Activated CD8-positive, alpha-beta memory T cell treated with anti-CD3 and anti-CD28 coated beads for 36 hours (primary cell): Measurements from ENCODE around the gene MED13L. TPM values are rescaled to one million over a fixed set of nuclear protein-coding genes. Genes with fewer than 3 reads are reported as not detected.

ENCODE experiments used
- CTCF ChIA-PET: fragments of 350-600 bp; sonication (Branson Sonifier 250); formaldehyde crosslinking; loops from one replicate; lab custom pipeline; 2021; ENCODE audit warnings: antibody characterized with exemption; lab: Charles Lee
- POLR2A ChIA-PET: fragments of 350-600 bp; sonication (Branson Sonifier 250); formaldehyde crosslinking; loops from one replicate; lab custom pipeline; 2021; ENCODE audit warnings: antibody characterized with exemption; lab: Charles Lee
- total RNA-seq, 2 experiments: library from RNA; stranded (reverse); gene quantifications; one replicate each; pipeline ENCODE4 v1.2.3, GENCODE V29; 2021

MED13L gene
- total RNA-seq, 2 experiments from 2014 or later = 39.4 to 42.8 TPM

GRCh38 chr12:116174006-116174405, 103.5 kb downstream of the MED13L start:
- ChIA-PET CTCF (no interaction called here), POLR2A (no interaction called here)

- ChIA-PET CTCF (interaction anchor here (0.8 kb wide), 1 partner anchor 19 kb away, joined by 3 read pairs; no protein-coding TSS in a partner anchor), POLR2A (no interaction called here)
These were observed 105.2 kb downstream of the MED13L start for GRCh38 chr12:116172224-116172849.

DNA sequence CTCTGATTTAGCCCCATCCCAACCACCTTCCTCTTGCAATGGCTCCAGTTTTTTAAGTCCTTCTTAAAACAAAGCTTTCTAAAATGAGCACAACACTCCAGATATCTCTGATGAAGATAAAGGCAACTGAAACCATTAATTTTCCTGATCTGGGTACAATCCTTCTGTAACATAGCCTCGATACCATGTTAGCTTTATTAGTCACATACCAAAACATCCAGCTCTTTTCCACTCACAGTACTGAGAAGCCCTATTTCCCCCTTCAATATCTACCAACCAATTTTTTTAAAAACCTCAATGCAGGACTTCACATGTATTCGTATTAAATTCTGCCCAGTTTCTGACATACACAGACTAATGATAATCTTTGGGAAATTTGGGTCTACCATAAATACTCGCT, 105.9 kb downstream of the MED13L start:
- ChIA-PET POLR2A (no interaction called here), CTCF (interaction anchor here (0.6 to 0.8 kb wide), 3 partner anchors 8 to 56 kb away, joined by 3 read pairs; no protein-coding TSS in a partner anchor)

DNA sequence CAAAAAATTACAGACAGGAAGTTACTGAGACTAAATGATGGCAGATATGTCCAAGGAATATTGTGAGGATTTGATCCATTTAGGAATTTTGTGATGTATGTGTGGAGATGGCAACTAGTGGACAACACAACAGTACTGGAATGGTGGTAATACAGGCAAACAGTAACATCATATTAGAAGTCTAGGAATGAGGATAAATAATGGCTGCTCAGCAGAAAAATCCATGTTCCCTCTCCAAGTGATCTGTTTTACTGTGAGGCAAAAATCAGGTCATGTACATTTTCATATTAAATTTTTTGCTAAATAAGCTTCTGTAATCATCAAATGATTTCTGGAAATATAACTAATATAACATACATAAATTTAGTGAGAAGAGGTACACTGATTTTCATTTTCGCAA, 108.4 kb downstream of the MED13L start:
- ChIA-PET POLR2A (no interaction called here), CTCF (no interaction called here)

DNA sequence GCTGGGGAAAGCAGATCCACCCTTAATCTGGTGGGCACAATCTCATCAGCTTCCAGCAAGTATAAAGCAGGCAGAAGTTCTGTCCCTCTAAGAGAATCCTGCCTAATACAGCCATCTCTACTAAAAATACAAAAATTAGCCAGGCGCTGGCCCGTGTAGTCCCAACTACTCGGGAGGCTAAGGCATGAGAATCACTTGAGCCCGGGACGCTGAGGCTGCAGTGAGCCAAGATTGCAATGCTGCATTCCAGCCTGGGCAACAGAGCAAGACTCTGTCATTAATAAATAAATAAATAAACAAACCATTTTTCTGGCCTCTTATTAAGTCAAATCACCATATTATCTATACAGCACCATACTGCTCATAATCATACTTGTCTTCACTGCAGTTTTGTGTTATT, 111.2 kb downstream of the MED13L start:
- CTCF ChIA-PET = no interaction called here
- POLR2A ChIA-PET = no interaction called here

DNA sequence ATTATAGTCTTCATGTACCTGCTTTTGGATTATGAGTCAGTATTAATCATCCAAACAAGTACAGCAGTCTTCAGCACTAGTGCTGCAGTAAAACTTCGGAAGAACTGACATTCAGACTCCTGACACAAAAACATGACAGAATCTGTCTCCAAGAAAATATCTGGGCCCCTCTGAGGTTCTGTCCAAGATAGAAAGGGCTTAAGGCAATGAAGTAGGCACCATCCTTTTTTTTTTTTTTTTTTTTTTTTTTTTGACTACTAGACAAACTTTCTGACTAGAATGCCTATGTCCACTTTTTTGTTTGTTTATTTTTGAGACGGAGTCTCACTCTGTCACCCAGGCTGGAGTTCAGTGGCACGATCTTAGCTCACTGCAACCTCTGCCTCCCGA, 112.5 kb downstream of the MED13L start:
- CTCF ChIA-PET = interaction anchor here (1.3 kb wide), 1 partner anchor 23 kb away, joined by 3 read pairs; no protein-coding TSS in a partner anchor
- POLR2A ChIA-PET = no interaction called here

DNA sequence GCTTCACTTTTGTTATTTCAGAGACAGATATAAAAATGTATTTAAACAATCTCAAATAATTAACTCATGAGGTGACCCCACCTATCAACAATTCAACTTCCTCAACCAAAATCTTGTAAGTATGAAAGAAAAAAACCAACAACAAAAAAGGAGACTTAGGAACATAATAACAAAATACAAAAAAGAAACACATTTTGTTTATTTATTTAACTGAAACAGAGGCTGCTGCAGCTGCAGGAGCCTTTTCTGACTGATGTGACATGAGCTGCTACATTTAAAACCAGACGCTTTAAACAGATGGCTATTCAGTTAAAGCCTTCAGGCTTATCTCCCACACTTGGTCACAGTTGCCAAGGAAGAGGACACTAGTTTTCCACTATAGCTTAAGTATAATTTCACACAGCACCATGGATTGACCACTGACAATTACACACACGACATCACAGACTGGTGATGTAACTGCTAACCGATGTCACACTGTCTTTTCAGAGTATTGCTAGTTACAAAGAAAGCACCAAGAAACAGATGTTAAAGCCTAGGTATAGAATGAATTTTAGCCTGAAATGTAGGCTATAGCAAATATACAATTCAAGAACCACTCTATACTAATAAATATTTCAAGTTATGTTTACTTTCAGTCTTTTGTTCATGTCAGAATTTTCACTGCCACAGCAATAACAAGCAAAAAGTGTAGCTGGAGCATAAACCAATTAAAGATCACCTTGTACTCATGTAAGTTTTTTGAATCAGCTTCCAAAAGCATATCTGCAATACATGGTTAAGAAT, 113.0 kb downstream of the MED13L start:
- POLR2A ChIA-PET = no interaction called here
- CTCF ChIA-PET = interaction anchor here (1.3 kb wide), 1 partner anchor 22 kb away, joined by 3 read pairs; no protein-coding TSS in a partner anchor

- ChIA-PET POLR2A (no interaction called here), CTCF (no interaction called here)
These were observed 115.4 kb downstream of the MED13L start for GRCh38 chr12:116162071-116162470.

GRCh38 chr12:116161588-116161987, 115.9 kb downstream of the MED13L start:
- POLR2A ChIA-PET = interaction anchor here (0.5 kb wide), 1 partner anchor 143 kb away, joined by 8 read pairs; no protein-coding TSS in a partner anchor
- CTCF ChIA-PET = no interaction called here

DNA sequence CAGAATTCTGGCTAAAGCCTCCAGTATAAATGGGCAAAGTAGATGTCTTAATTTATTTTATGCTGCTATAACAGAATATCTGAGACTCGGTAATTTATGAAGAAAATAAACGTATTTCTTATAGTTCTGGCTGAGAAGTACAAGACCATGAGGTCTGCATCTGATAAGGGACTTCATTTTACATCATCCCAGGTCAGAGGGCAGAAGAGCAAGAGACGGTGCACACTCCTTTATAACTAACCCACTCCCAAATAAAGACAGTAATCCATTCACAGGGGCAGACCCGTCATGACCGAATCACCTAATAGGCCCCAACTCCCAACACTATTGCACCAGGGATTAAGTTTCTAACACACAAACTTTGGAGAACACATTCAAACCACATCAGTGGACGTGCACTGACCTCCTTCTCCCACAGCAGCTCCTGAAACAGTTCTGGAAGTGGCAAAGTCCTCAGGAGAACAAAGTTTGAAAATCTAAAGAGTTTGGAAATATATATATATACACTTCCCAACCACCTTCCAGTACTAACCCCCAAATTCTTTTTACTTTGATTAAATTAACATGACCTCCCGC, 116.5 kb downstream of the MED13L start:
- ChIA-PET CTCF (no interaction called here), POLR2A (interaction anchor here (0.5 kb wide), 1 partner anchor 144 kb away, joined by 8 read pairs; no protein-coding TSS in a partner anchor)

- POLR2A ChIA-PET = no interaction called here
- CTCF ChIA-PET = no interaction called here
These were observed 117.3 kb downstream of the MED13L start for GRCh38 chr12:116160231-116160630.

DNA sequence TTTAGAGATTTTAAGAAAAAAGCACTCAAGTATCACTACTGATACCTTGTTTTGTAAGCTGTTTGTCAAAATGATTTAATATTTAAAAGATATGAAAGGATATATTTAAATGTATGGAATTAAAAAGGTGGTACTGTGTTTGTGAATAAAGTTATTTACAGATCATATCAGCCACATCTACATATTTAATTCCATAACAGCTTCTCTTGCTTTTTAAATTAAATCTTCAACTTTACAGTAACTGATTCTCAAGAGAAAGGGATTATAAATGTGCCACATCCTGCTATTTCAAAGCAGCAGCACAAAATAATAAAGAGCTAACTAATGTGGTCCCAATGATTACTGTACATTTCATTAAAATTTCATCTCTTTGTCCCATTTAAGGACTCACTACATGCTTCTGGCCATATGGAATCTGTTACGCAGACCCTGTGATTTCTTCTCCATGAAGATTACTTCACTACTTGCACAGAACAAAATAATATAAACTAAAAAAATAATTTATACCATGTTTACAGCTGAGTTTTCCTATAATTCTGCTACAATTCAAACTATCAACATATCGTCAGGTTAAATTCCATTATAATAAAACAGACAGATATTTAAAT, 117.8 kb downstream of the MED13L start:
- ChIA-PET POLR2A (no interaction called here), CTCF (no interaction called here)

DNA sequence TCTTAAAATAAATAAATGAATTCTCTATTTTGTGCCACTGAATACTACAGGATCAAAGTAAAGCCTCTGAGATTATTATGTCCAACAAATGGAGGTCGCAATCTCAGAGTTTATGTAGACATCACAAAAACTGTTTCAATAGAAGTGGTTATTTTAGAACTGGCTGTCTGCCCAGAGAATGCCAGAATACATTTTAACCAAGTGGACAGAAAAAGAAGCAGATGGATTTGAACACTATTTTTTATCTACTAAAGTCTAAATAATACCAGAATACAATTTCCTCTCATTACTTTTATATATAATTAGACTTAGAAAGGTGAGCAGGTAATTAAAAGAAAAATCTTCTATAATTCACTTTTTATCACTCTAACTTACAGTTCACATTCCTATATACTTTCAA, 118.3 kb downstream of the MED13L start:
- ChIA-PET POLR2A (no interaction called here), CTCF (no interaction called here)

GRCh38 chr12:116157845-116158267, 119.6 kb downstream of the MED13L start:
- ChIA-PET POLR2A (no interaction called here), CTCF (interaction anchor here (0.6 to 0.7 kb wide), 2 partner anchors 11 to 65 kb away, joined by 3 read pairs; no protein-coding TSS in a partner anchor)

DNA sequence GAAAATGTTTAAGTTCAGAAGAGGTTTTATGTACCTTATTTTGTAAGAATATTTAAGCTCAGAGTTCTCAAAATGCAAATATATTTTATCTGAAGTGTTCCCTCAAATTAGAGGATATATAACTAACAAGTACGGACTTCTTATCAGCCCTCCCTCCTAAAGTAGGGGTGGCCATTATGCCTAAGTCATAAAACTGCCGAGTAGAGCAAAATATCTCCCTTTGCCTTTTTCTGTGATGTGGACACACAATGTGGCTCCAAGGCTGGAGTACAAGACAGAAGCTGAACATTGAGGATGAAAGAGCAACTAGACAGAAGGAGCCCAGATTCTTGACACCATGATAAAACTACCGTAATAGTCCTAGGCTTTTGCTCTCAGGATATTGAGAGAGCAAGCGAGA, 120.9 kb downstream of the MED13L start:
- ChIA-PET POLR2A (no interaction called here), CTCF (no interaction called here)

DNA sequence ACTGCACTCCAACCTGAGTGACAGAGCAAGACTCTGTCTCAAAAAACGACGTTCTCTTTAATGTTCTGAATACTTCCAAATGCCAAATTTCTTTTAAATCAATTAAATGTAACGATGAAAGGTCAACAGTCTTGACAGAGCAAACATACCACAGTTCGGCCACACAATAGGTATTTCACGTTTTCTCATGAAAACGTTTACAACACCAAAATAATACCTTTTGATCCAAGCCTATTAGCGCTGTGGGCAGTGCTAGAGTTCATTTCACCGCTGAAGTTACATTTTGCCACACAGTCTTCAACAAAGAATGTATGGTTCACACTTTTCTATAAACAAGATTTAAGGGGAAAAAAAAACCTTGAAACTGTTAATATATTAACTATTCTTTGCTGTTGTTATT, 122.1 kb downstream of the MED13L start:
- CTCF ChIA-PET = no interaction called here
- POLR2A ChIA-PET = no interaction called here

DNA sequence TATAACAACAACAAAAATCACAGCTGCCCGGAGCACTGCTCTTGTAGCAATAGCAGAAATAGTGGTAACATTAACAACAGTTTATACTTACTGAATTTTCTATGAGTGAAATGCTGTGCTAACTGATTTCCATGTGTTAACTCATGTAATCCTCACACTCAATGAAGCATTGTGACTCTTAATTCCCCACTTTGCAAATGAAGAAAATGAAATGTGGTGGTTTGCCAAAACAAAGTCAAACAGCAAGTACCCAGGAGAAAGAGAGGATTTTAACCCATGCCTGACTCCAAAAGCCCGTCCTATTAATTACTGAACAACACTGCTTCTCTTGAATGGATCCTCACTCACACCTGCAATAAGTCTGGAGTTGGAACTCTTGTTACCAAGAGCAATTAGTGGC, 123.5 kb downstream of the MED13L start:
- POLR2A ChIA-PET = no interaction called here
- CTCF ChIA-PET = interaction anchor here (1.3 kb wide), 1 partner anchor 18 kb away, joined by 3 read pairs; no protein-coding TSS in a partner anchor

DNA sequence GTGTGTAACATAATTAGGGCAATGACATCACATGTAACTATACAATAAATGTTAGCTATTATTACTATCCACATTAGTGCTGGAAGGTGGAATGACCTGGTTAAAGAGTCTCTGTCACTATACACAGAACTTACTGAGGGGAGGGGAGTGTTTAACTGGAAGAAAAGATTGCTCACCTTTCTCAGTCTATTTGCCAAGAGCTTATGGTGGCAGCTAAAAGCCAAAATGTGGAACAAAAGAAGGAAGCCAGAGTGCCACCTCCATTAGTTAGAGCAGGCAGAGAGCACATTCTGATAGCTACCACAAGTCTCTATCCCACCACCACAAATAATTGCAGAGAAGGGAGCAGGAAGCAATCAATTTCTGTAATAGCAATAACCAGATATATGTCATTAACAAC, 124.4 kb downstream of the MED13L start:
- POLR2A ChIA-PET = no interaction called here
- CTCF ChIA-PET = interaction anchor here (1.3 kb wide), 1 partner anchor 19 kb away, joined by 3 read pairs; no protein-coding TSS in a partner anchor

DNA sequence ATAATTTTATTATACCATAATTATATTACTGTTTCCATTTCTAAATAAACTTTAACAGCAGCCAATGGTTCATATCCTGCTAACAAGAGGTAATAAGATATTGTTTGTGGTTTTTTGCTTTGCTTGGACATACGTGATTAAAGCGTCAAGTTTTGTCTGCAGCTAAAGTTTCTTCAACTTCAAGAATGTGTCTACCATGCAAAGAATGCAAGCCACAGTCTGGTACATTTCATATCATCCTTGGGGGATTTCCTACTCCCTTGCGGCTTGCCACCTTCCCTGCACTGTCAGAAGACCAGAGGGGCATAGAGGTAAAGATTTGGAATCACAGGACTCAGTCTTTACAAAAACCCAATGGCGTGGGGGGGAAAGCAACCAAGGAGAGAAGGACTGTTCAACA, 125.2 kb downstream of the MED13L start:
- ChIA-PET POLR2A (no interaction called here), CTCF (interaction anchor here (0.5 kb wide), 1 partner anchor 124 kb away, joined by 3 read pairs; no protein-coding TSS in a partner anchor)

DNA sequence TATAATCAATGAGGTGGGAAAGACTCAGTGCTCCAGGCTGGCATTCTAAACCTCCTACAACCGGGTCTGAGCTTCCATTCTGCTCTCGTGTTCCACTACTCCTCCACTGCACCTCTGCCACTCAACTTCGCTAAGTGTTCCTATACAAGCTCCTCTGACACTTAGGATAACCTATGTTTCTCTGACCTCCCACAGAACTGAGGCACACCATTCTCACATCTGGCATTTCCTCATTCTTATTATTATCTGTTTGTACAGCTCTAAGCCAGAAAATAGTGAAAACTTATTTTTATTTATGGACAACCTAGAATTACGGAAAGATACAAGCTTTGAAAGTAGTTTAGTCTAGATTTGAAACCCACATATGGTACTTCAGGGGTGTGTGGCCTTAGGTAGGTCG, 127.0 kb downstream of the MED13L start:
- ChIA-PET CTCF (no interaction called here), POLR2A (no interaction called here)
